ENCODE data around the gene GMNN.

- TF ChIP-seq, protein P1, sequence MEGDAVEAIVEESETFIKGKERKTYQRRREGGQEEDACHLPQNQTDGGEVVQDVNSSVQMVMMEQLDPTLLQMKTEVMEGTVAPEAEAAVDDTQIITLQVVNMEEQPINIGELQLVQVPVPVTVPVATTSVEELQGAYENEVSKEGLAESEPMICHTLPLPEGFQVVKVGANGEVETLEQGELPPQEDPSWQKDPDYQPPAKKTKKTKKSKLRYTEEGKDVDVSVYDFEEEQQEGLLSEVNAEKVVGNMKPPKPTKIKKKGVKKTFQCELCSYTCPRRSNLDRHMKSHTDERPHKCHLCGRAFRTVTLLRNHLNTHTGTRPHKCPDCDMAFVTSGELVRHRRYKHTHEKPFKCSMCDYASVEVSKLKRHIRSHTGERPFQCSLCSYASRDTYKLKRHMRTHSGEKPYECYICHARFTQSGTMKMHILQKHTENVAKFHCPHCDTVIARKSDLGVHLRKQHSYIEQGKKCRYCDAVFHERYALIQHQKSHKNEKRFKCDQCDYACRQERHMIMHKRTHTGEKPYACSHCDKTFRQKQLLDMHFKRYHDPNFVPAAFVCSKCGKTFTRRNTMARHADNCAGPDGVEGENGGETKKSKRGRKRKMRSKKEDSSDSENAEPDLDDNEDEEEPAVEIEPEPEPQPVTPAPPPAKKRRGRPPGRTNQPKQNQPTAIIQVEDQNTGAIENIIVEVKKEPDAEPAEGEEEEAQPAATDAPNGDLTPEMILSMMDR (IDR thresholded peaks at IDR 0.05), result no peak
- TF ChIP-seq POLR2A (IDR thresholded peaks at IDR 0.05), result no peak
Observed at GRCh38 chr6:24778121-24778520, 3.4 kb downstream of the GMNN start.

Measured in thyroid gland (tissue), 4 donors.